GM18505 (cell line): ENCODE measurements around the gene FLNC.

ENCODE experiments used
- ATAC-seq: cut with Tn5 transposase; IDR thresholded peaks from one replicate; pipeline ENCODE4 v1.9.1; 2021; ENCODE audit not compliant: unreplicated experiment
- POLR2A ChIP-seq: IDR thresholded peaks from 4 replicates; pipeline ENCODE4 v1.6.1; 2011; ENCODE audit warnings: borderline replicate concordance; ENCODE audit not compliant: insufficient read depth, insufficient read length; ENCODE audit errors: extremely low read depth

FLNC gene

GRCh38 chr7:128833148-128833945, 3.1 kb downstream of the FLNC start:
- ATAC-seq = no peak
- TF ChIP-seq POLR2A = no peak

- TF ChIP-seq POLR2A = no peak
- no peak for ATAC-seq
These were observed 3.7 kb downstream of the FLNC start for GRCh38 chr7:128833946-128834325.

- no peak for TF ChIP-seq POLR2A
- ATAC-seq = no peak
These were observed 5.1 kb downstream of the FLNC start for GRCh38 chr7:128835231-128835751.

- TF ChIP-seq POLR2A = no peak
- no peak for ATAC-seq
These were observed 5.8 kb downstream of the FLNC start for GRCh38 chr7:128835790-128836641.

- ATAC-seq = no peak
- no peak for TF ChIP-seq POLR2A
These were observed 6.6 kb downstream of the FLNC start for GRCh38 chr7:128836729-128837348.

GRCh38 chr7:128837521-128837921, 7.3 kb downstream of the FLNC start:
- no peak for TF ChIP-seq POLR2A
- ATAC-seq = no peak

GRCh38 chr7:128838109-128838779, 8.0 kb downstream of the FLNC start:
- no peak for ATAC-seq
- no peak for TF ChIP-seq POLR2A

- ATAC-seq = no peak
These were observed 8.9 kb downstream of the FLNC start for GRCh38 chr7:128838981-128839731.

GRCh38 chr7:128839751-128840177, 9.6 kb downstream of the FLNC start:
- no peak for TF ChIP-seq POLR2A

More at GRCh38 chr7:128838981-128839731, 8.9 kb downstream of the FLNC start:
- TF ChIP-seq POLR2A = no peak

GRCh38 chr7:128840326-128841170, 10.3 kb downstream of the FLNC start:
- TF ChIP-seq POLR2A = no peak
- no peak for ATAC-seq

More at GRCh38 chr7:128839751-128840177, 9.6 kb downstream of the FLNC start:
- no peak for ATAC-seq

GRCh38 chr7:128841171-128841690, 11.0 kb downstream of the FLNC start:
- no peak for ATAC-seq
- TF ChIP-seq POLR2A = no peak
